PC-3 (cell line): Measurements from ENCODE around the gene KRT24.

Source experiments
- EZH2 ChIP-seq: fragments of 300-600 bp; sonication (generic); IDR thresholded peaks from one replicate; pipeline ENCODE4 v1.6.1; 2017; ENCODE audit warnings: antibody characterized with exemption, mild to moderate bottlenecking, low read length; ENCODE audit not compliant: unreplicated experiment
- EZH2phosphoT487 ChIP-seq: fragments of 300-600 bp; sonication (generic); IDR thresholded peaks from 2 replicates; pipeline ENCODE4 v1.6.1; 2018; ENCODE audit warnings: mild to moderate bottlenecking, antibody characterized with exemption, low read length, borderline replicate concordance
- TF ChIP-seq, protein P1 (sequence below): fragments of 300-600 bp; sonication (generic); conservative IDR thresholded peaks from 2 replicates; pipeline ENCODE4 v1.5.1; 2017; ENCODE audit warnings: antibody characterized with exemption, low read depth, mild to moderate bottlenecking, low read length

DNA sequence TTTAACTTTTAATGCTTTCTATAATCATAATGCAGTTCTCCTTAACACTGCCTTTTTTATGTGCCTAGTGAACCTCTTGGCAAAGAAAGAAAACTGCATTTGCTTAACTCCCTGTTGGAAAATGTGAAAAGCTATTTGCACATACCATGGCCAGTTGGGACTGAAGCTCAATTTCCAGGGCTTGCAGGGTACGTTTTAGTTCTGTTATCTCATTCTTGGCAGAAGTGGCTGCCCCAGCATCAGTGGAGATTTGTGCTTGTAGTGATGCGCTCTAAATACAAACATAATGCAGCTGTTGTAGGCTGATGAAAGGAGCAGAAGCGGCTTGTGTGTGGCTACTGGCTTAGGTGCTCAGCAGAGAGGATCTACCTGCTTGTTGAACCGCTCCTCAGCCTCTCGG lies 3.7 kb downstream of the KRT24 start:
- TF ChIP-seq, protein P1, sequence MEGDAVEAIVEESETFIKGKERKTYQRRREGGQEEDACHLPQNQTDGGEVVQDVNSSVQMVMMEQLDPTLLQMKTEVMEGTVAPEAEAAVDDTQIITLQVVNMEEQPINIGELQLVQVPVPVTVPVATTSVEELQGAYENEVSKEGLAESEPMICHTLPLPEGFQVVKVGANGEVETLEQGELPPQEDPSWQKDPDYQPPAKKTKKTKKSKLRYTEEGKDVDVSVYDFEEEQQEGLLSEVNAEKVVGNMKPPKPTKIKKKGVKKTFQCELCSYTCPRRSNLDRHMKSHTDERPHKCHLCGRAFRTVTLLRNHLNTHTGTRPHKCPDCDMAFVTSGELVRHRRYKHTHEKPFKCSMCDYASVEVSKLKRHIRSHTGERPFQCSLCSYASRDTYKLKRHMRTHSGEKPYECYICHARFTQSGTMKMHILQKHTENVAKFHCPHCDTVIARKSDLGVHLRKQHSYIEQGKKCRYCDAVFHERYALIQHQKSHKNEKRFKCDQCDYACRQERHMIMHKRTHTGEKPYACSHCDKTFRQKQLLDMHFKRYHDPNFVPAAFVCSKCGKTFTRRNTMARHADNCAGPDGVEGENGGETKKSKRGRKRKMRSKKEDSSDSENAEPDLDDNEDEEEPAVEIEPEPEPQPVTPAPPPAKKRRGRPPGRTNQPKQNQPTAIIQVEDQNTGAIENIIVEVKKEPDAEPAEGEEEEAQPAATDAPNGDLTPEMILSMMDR: no peak
- no peak for TF ChIP-seq EZH2
- no peak for TF ChIP-seq EZH2phosphoT487
